ENCODE measurements around the gene AGBL3. TPM values are rescaled to one million over a fixed set of nuclear protein-coding genes. Genes with fewer than 3 reads are reported as not detected.

AGBL3 gene
- total RNA-seq (2022; extraction: Qiagen RNA extraction; ENCODE audit: low read depth): 0.73 to 1.4 TPM (median 1.1 TPM) in 5 replicates

DNA sequence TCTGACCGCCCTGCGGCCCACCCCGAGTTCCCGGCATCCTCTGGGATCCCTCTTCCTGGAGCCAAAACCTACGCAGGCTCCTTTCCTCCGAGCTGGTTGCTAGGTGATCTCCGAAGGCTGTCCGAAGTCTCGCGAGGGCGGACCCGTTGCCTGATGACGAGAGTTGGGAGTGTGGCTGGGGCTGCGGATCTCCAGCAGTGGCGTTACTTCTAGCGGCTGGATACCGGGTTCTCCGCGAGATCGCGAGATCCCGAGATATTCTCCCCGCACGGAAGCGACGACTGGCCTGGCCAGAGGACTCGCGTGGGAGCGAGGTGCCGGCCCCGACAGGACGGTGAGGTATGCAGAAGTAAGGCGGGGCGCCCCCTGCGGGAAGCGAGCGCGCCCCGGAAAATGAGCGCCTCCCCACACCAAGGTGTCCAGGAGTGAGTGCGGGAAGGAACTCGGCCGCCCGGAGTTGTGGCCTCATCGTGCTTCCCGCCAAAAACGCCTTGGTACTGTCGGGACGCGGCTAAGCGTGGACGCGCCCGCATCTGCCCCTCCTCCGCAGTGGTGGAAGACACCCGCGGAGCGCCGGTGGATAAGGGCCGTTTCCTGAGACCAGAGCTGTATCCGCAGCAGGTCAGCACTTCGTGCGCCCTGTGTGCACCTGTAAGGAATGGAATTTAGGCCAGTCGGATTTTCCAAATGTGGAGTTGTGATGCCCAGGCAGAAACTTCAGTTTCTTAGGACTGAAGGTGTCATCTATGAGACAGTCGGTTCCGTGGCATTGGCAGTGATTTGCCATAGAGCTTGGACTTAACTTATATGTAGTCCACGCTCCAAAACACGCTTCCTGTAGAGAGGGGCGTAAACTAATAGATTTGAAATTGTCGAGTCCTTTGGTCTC lies at the start of gene AGBL3:
Gene AGBL3 (plus strand): TSS at position 146 of the 889 bp plus-strand sequence. CDS start 1,426 bp downstream, outside the sequence.

DNA sequence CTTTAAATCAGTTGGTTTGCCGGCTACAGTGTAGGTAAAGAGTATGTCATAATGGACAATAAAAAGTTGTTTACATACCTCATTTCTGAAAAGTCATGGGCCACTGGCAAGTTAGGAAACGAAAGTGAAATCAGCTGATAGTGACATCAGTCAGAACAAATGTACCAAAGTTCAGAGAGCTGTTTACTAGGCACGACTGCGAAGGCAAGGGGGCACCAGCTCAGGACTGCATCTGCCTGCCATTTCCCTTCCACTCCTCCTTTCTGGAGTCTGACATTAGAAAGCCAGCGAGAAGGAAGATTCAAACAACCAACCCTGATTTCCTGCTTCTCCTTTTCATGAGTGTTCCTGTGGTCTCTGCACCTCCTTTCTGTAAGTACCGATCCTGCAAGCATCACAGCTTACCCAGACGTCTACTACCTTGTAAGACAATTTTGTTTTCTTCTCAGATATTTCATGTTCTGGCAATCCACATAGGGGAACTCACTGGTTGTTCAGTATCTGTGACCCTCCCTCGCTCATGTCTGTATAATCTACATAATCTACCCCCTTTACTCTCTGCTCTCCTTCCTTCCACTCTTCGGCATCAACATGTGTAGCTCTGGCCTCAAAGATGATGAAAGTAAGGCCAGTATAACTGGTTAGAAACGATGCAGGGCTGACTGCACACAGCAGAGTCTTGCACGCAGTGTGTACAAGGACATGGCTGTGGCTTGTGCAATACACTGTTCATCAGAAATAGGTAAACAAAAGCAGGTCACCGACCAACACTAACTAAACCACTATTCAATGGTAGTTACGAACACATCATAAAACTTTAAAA lies 161.8 kb downstream of the AGBL3 start, which contains the start of gene TMEM140:
Gene TMEM140 (plus strand): TSS at position 174 of the 823 bp plus-strand sequence. CDS start 16,370 bp downstream, outside the sequence.

DNA sequence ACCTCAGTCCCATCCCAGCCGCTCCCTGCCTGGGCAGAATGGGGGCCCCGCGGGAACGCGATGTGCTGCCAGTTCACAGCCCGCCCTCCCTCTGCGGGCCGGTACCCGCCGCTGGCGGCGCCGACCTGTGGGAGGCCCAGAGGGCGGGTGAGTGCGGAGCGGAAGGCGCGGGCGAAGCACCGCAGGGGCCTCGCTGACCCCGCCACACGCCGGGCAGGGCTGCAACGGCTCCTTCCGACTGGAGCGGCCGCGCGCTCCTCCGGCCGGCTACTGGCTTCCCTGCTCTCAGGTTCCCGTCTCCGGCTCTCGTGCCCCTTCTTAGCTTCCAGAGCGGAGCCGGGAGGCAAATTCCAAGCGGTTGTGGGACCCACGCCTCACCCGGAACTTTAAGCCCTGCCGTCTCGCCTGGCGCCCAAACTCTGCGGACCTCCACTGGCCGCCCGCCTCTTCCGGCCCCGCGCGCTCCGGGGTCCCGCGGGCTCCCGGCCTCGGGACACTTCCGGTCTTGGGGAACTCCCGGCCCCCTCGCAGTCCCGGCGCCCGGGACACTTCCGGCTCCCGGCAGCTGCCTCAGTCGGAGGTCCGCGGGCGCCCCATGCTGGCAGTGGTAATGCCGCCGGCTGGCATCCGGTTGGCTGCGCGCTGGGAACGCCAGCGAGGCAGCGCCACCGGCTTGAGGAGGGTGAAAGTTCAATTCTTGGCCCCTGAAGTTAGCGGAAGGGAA lies 184.1 kb downstream of the AGBL3 start, which contains the start of gene CYREN:
Gene CYREN (minus strand): TSS at position 434 of the 724 bp plus-strand sequence. CDS start 1,785 bp downstream, outside the sequence.

Other genes starting within 250 kb of the AGBL3 start
- 49.0 to 93.5 TPM (median 67.3 TPM) in 5 replicates for gene CALD1, start 206.9 kb upstream of the AGBL3 start, total RNA-seq (2022; extraction: Qiagen RNA extraction; ENCODE audit: low read depth)
- gene TMEM140, start 161.6 kb downstream of the AGBL3 start, total RNA-seq (2022; extraction: Qiagen RNA extraction; ENCODE audit: low read depth): 1.0 to 2.0 TPM (median 1.3 TPM) in 5 replicates
- 64.2 to 71.1 TPM (median 70.4 TPM) in 5 replicates for gene CYREN, start 184.2 kb downstream of the AGBL3 start, total RNA-seq (2022; extraction: Qiagen RNA extraction; ENCODE audit: low read depth)
- 4.6 to 7.7 TPM (median 6.1 TPM) in 5 replicates for gene WDR91, start 225.0 kb downstream of the AGBL3 start, total RNA-seq (2022; extraction: Qiagen RNA extraction; ENCODE audit: low read depth)
- gene STRA8, start 247.3 kb downstream of the AGBL3 start, total RNA-seq (2022; extraction: Qiagen RNA extraction; ENCODE audit: low read depth): not detected in 5 replicates